NOMO-1 treated with dmso at 0.1 percent for 144 hours (cell line): Measurements from ENCODE around the gene ZSCAN32.
A peak's percentile ranks its signal among the peaks of the same experiment; 100 is the strongest.

Source experiments
- DNase-seq: peaks from one replicate; lab custom pipeline; 2025; ENCODE audit not compliant: unreplicated experiment; lab: John Stamatoyannopoulos, UW

ZSCAN32 gene

DNA sequence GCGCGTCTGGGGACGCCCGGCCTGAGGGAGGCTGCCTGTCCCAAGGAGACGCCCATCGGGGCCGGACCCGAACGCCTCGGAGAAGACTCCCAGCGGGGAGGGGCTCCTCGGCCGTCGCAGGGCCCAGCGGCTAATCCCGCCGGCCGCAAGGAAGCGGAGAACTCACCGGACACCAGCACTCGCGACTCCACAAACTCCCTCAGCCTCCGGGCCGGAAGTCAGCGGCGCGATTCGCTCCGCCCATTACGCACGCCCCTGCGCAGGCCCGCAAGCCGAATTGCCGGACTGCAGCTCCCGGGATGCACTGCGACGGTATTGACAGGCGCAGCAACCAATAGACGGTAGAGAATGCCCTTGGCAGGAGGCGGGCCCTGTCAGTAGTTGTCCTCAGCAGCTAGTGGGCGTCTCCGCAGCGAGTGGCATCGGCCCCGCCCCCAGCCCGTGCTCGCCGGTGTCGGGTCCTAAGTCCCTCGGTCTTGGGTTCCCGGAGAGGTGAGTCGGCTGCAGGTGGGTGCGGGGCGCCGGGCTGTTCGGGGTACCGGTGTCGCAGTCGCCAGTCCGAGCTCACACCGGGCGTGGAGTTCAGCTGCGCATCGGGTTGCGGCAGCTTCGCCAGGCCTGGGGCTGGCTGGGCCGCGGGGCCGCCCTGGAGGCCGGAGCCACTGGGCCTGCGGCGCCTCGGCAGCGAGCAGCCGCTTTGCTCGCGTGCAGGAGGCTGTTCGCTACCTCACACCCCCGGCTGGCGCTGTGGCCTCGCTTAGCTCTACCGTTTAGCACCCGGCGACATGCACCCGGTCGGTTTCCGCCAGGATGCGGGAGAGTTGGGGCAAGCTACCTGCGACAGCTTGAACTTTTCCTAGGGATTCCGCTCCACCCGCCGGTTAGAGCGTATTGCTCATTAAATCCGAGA lies at the start of gene ZSCAN32, which contains the start of gene ZNF174:
TSS of gene ZSCAN32 (minus strand) at position 226 of the 910 bp plus-strand sequence. CDS start 3,447 bp downstream, outside the sequence.
TSS of gene ZNF174 (plus strand) at position 437 of the 910 bp plus-strand sequence. CDS start 790 bp downstream, outside the sequence.
- peak; percentile 99 for DNase-seq

DNA sequence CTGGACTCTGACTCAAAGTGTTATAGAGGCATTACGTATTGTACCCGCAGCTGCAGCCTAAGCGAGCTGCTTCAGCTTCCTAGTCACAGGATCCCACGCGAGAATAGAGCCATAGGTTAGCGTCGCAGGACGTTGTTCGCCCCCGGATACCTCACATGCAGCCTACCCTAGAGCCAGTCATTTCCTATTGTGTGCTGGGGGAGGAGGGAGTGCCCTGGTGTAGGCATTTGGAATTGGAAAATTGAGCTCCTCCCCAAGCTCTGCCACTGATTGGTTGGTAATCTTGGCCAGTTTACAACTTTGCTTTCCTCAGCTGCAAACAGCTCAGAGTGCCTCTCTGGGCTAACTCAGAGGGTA lies 43.2 kb upstream of the ZSCAN32 start:
- DNase-seq: peak; percentile 26

DNA sequence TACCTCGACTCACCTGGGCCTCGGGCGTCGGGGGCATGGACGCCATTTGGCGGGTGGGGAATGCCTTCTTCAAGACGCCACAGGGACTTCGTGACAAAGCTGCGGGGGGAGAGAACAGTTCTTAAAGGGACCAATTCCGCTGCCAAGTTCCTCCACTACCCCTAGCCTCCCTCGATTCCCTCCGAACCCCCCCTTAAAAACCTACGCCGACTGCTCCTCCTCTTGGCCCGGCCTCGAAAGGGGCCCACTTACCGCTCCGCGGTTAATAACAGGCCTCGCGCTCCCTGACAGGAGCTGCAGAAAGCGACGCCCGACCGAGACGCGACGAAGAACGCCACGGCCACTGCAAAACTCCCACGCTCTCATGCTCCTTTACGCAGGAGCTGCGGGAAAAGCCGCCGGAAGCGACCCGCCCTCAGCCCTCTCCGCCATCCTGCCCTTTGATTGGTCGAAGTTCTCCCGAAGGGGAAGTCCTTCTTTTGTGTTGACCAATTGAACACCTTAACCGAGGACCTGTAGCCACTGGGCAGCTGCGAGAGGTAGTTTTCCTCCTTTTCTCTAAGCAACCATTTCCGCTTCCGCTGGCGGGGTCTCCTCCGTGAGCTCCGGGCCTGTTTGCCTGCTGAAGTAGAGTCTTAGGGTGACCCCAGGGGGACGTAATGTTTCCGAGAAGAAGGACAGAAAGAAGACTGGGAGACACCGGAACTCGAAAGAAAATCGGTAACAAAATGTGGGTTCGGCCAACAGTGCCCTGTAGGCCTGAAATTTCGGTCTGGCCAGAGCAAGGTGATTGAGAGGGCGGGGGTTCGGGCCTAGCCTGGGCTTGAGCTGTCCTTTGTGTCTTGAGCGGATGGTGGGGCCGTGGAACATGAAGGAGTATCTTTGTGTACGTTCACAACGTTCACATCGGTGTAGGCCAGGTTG lies 42.6 kb upstream of the ZSCAN32 start, which contains the start of the genes NAA60 and ZNF597:
TSS of gene NAA60 (plus strand) at position 573 of the 924 bp plus-strand sequence. CDS start 32,548 bp downstream, outside the sequence.
TSS of gene ZNF597 (minus strand) at position 397 of the 924 bp plus-strand sequence. CDS start at position 46, 351 bp downstream.
- DNase-seq: peak; percentile 71

DNA sequence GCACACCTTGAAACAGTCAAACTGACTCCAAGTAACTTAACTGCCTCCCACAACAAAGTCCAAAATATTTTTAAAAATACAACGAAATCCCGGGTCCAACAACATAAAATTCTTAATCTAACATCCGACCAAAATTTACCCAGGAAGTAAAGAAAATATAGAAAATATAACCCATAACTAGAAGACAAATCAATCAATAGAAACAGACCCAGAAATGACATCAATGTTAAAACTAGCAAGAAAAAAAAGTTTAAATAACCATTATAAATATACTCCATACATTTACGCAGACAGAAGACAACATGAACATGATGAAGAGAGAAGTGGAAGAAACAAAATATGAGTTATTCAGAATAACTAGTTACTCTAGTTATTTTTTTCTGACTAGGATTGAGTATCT lies 38.8 kb upstream of the ZSCAN32 start:
- no peak for DNase-seq

DNA sequence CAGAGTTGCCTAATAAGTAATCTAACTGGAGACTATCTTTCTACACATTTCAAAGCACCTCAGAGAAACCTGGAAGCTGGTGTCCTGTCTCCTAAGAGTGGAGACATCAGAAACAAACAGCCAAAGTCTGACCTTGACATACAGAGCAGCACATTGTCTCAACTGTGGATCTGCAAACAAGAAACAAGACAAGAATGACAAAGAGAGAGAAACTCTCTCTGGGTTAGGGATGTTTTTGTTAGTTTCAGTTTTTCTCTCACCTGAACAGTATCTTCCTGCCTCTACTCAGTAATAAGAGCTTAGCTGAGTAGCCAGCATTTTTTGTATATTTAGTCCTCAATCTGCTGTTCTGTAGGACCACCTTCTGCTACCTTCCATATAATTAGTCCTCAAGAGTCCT lies 33.6 kb upstream of the ZSCAN32 start:
- DNase-seq: no peak

DNA sequence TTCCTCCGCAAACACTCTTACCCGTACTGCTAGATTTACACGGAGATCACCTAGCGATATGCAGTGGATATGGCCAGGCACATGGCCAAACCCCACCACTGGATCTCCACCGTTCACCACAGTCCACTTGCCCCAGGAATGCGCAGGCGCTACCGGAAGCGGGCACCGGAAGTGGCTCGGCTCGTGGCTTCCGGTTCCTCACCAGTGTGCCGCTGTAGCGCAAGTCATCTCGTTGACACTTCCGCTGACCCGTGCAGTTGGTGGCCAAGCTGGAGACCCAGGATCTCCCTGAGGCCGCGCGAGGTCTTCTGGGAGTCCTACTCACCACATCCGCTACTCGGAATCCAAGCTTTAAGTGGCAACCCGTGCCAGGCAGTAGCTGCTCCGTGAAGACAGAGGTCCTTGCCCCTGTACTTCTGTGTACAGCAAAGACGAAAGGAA lies 31.0 kb upstream of the ZSCAN32 start:
- peak; percentile 56 for DNase-seq

DNA sequence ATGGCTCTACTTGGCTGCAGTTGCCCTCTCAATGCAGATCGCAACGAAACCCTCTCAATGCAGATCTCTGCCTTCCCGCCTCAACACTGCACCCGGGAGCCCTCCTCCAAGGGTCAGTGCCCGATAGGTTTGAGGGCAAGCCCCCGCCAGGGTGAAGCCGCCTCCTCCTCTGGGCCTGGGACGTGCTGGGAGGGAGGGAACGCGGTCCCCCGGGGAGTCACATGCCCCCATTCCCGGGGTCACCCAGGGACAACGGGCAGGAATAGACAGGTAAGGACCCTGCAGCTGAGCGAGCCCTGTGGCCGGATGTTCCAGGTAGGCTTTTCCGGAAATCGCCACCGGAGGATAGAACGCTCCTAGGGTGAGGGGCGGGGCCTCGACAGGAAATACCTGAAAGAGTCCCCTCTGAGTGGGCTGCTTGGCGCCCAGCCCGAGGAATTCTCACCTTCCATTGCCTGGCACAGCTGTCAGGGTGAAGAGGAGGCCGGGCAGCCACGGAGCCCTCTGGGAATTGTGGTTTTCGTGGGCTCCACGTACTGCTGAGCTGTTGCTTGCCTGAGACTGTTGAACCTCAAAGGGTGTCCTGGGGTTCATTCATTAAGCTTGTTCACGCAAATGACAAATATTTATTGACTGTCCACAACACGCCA lies 13.1 kb upstream of the ZSCAN32 start:
- no peak for DNase-seq

DNA sequence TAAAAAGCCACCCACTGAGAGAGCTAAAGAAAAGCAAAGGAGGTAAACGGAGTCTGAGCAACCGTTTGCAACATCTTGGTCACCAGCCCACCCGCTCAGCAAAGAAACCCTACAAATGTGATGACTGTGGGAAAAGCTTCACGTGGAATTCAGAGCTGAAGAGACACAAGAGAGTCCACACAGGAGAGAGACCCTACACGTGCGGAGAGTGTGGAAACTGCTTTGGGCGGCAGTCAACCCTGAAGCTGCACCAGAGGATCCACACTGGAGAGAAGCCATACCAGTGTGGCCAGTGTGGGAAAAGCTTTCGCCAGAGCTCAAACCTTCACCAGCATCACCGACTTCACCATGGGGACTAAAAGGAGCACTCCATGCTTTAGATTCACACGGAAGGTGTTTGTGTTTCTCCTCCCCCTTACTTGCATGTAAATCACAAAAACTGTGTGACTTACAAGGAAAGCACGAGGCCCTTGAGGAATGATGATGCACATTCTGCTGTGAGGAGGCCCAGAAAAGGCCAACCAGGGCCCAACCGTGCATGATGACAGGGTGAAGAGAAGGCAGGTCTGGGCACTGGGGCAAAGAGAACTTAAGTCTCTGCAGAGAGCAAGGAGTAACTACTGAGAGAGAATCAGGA lies 7.9 kb upstream of the ZSCAN32 start:
- no peak for DNase-seq

DNA sequence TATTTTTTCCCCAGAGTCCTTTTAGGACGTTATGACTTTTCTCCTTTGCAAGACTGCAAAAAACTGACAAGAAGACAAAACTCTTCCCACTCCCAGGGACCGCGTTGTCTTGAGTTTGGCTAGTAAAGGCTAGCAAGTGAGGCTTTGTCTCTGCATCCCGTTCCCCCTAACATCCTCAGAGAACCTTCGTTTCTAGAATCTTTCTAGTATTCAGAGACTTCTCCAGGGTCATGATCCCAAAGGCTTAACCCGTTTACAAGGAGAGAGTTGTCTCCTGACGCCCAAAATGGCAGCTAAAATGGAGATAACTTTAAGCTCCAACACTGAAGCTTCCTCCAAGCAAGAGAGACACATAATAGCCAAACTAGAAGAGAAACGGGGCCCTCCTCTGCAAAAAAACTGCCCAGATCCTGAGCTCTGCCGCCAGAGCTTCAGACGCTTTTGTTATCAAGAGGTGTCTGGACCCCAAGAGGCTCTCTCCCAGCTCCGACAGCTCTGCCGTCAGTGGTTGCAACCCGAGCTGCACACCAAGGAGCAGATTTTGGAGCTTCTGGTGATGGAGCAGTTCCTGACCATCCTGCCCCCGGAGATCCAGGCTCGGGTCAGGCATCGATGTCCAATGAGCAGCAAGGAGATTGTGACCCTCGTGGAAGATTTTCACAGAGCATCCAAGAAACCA lies 1.1 kb upstream of the ZSCAN32 start:
- no peak for DNase-seq

DNA sequence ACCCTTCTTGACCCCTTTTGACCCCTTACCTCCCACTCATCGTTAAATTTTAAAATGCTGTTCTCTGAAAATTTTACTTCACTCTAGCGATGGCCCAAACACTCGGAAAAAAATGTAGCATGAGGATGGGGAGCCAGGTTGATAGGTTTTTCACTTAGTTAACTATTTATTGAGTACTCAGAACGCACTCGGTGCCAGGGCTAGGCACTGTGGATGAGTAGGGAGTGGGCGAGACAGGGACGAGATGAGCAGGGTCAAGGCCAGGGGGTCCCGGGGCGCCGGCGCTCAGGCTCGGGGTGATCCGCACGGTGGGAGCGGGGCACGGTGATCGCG lies 392 bp downstream of the ZSCAN32 start:
- DNase-seq: no peak

DNA sequence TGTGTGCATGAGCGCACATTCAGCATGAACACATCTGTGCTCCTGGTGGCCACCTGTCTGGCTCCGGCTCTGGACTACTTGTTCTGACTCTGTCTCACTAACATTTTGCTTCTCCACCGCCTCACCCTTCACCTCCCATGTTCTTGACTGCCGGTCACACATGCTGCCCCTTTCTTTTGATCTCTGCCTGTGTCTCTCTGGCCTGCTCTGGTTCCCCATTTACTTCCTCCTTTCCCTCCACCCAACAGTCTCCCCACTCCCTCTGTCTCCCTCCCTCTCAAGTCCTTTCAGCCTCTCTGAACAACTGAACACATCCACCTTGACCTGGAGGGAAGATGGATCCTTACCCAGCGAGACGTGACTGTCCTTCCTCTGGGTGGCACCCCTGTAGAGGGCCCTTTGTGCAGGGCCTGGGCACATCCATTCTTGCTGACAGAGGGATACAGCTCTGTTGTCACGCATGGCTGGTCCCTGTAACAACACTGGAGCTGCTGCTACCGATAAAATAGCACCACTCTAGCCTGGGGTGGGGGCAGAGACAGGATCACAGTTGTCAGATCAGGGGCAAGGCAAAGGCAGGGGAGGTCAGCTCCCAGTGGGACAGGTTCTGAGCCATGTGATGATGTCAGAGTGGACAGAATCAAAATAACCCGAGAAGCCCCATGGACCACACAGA lies 11.0 kb downstream of the ZSCAN32 start:
- DNase-seq: no peak

DNA sequence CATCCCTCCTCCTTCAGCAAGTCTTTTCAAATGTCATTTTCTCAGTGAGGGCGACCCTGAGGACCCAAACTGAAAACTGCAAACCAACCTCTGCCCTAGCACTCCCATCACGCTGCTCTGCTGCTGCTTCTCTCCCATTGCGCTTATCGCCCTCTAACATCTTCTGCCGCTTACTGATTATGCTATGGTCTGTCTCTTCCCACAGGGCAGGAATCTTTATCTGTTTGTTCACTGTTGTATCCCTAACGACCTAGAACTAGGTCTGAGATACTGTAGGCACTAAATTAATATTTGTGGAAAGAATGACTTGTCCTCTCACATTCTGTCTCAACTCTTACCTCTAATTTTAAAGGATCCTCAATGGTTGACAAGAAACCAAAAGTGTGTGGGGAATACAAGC lies 12.5 kb downstream of the ZSCAN32 start:
- DNase-seq: no peak

DNA sequence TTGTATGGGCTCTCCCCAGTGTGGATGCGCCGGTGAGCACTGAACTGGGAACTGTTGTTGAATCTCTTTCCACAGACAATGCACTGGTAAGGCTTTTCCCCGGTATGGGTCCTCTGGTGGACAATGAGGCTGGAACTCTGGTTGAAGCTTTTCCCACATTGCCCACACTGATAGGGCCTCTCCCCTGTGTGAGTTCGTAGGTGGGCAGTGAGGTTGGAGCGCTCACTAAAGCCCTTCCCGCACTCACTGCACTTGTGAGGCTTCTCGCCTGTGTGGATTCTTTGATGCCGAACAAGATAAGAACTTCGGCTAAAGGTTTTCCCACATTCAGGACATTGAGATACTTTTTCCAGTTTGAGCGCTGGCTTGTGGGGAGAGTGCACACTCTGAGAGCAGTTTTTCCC lies 17.8 kb downstream of the ZSCAN32 start:
- no peak for DNase-seq

DNA sequence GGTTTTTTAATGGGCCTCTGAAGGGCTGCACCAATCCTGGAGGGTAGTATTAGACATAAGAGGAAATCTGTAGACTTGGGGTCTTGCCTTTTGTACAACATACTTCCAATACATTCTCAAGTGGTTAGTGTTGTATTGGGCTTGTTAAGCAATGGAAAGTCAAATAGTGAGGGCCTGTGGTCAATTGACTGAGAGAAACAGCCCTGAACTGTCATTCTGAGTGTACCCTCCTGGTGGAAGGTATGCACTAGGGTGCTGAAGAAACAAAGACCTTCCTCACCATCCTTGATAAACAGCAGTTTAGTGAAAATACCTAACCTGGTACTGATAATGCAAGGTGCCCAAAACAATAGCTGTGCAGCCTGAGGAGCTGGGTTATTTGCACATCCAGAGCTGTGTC lies 22.9 kb downstream of the ZSCAN32 start:
- DNase-seq: no peak

DNA sequence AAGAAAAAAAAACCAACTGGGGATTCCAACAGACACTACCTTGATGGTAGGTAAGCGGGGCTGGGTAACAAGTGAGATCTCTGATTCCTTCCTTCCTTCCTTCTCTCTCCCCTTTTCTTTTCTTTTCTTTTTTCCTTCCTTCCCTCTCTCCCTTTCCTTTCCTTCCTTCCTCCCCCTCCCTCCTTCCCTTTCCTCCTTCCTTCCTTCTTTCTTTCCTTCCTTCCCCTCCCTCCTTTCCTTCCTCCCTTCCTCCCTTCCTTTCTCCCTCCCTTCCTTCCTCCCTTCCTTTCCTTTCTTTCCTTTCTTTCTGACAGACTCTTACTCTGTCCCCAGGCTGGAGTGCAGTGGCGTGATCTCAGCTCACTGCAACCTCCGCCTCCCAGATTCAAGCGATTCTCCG lies 25.1 kb downstream of the ZSCAN32 start:
- no peak for DNase-seq

DNA sequence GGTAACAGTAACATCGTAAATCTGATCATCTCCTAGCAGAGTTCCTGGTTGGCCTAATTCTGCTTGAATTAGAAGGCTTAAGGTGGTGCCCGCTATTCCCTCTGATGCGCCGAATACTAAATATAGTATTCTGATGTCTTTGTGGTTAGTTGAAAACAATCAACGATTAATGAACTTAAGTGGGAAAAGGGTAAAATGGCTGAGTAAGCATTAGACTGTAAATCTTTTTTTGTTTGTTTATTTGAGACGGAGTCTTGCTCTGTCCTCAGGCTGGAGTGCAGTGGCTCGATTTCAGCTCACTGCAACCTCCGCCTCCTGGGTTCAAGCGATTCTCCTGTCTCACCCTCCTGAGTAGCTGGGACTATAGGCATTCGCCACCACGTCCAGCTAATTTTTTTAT lies 31.7 kb downstream of the ZSCAN32 start:
- DNase-seq: no peak

DNA sequence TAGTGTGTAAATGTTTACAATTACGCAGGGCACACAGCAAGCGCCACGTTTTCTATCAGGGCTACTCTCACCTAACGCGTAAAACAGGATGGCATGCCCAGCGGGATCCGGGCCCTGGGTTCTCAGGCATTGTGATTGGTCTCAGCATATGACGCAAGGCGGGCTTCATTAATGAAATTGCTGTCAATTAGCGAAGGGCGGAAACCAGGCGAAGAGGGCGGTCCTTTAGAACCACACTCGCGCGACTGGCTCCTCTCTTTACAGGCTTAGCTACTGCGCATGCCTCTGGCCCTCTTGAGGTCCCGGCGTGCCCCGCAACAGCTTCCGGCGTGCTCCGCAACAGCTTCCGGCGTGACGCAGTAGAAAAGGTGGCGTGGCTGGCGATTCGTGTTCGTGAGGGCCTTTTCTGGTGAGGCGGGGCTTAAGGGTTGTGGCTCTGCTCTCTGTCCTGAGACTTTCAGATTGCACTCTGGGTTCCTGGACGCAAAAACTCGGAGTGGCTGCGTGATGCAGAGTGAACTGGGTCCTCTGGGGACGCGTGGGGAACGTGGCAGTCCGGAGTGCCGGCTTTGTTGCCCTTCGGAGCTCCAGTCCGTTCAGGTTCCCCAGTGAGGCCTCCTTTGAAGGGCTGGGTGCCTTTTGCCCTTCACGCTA lies 35.9 kb downstream of the ZSCAN32 start:
- DNase-seq: peak; percentile 0

DNA sequence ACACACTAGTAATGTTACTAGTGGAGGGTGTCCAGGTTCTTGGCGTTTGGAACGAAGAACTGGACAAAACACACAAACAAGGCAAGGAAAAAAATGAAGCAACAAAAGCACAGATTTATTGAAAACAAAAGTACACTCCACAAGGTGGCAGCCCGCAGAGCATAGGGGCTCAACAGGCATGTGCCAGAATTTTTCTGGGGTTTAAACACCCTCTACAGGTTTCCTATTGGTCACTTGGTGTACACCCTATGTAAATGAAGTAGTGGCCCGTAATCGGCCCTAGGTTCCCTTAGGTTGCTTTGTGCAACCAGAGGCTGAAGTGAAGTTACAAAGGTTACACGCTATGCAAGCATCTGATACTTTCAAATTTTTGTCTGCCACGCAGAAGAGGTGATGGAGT lies 37.0 kb downstream of the ZSCAN32 start:
- no peak for DNase-seq

DNA sequence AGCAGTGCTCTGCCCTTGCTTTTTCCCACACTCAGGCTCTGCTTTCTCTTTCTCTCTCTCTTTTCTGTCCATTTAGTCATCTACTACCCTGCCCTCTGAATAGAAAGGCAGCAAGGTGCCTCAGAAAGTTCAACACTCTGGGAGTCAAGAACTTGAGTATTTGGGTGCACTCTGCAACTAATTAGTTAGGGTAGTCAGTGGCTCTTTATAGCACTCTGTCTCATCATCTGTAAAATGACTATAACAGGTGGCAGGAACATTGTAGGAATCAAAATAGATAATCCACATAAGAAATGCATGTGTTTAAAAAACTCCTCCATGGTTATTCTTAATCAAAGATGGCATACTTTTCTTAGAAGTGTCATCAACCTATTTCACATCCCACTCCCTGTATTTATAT lies 37.9 kb downstream of the ZSCAN32 start:
- DNase-seq: no peak
